HTR-8/SVneo (cell line): Measurements from ENCODE around the gene MOB3C.

Experiments used
- DNase-seq: peaks from one replicate; pipeline ENCODE4 v3.0.0; 2011; ENCODE audit warnings: low spot score, mixed read lengths; ENCODE audit not compliant: insufficient read length
- FAIRE-seq: peaks from 2 replicates; lab custom pipeline; 2011; peaks lifted over from hg19 to GRCh38; lab: Jason Lieb, UNC

Gene MOB3C

DNA sequence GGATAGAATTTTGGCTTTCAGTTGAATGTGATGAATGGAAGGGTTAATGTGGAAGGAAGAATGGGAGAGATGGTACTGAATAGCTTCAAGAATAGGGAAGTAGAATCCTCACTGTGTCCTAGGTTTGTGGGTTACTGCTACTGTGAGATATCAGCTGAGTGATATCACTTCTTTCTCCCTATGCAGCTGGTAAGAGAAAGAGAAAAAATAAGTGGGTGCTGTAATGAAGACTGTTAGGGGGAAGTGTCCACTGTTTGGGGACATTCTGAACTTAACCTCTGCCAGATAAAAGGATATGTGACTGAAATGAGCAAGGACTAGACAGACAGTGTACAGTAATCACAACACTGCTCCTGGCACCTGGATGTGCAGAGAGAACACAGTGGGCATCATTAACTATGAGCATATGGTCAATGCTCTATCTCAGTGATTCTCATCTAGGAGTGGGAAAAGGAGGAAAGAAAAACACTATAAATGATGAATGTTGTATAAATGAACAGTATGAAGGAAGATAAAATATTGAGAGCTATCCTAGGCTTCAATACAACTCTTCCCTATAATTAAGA is 25.6 kb upstream of the MOB3C start:
- DNase-seq (no peak), FAIRE-seq (peak; percentile 9)

DNA sequence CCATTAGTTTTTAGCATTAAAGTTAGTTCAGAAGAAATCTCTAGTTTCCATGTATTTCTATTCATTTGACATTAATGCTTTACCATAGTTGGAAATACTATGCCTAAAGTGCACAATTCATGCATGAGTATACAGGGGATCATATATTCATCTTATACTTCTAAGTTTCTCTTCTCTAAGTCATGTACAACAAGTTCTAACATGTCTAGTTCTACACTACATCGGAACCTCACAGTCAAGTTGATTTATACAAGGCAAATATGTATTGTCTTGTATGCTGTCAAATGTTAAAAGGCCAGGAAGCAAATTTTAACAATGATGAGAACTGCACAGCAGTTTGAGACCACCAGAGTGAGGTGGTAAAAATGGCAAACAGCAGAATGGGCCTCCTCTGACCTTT is 22.9 kb upstream of the MOB3C start:
- FAIRE-seq (no peak), DNase-seq (no peak)

DNA sequence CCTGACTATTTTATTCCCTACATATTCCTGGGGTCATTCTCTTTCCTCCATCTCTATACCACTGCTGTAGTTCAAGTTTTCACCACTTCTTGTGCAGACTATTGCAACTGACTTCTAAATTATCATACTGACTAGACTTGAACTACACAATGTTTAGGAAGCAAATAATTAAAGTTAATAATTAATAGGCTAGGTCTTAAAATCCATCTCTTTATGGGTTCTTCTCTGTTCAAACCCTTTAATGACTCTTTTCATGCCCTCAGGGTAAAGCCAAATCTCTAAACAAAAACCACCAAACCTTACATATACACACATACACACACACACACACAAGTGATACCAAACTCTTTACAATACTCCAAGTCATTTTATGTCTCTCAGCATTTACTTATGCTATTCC is 22.3 kb upstream of the MOB3C start:
- FAIRE-seq, result no peak
- DNase-seq, result no peak

DNA sequence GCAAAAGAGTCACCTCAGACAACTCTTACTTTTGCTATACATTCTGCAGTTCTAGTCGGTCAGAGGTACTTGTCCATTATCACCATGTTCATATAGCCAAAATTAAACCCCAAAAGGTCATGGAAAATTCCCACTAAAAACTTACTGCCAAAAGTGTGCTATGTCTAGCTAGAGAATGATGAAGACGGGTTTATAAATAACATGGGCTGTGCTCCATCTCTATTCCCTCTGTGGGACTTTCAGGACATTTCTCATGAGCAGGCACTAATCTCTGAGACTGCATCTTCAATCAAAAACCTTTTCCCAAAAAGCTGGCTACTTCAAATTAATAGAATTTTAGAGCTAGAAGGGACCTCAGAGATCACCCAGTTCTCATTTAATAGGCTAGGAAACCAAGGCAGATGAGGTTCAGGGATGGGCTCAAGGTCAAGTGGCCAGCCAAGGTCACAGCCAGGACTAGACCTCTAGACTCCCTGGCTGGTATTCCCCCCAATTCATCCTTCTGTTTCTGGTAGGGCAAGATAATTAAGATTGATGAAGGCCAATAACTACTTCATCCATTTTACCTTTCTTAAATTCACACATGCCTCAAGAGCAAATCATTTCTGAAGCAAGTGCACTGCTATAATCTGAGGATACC is 21.0 kb upstream of the MOB3C start:
- FAIRE-seq, result no peak

DNA sequence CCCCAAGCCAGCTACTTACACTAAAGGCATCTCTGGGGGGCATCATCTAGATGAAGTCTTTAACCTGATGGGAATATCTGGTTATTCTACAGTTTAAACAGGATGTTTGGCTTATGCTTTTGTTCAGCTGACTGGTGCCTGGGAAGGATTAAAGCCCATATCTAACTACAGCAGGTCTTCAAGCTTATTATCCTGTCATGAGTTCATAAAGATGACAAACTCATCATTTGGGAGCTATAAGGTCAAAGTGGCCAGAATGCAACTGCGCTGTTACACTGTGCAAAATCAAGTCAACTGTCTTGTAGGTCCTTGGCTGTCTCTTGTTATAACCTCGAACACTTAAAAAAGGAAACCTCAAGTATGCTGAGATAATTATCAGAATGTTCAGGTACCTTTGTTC is 18.6 kb upstream of the MOB3C start:
- DNase-seq, result no peak
- no peak for FAIRE-seq

More for the DNA sequence above, 21.0 kb upstream of the MOB3C start:
- no peak for DNase-seq

DNA sequence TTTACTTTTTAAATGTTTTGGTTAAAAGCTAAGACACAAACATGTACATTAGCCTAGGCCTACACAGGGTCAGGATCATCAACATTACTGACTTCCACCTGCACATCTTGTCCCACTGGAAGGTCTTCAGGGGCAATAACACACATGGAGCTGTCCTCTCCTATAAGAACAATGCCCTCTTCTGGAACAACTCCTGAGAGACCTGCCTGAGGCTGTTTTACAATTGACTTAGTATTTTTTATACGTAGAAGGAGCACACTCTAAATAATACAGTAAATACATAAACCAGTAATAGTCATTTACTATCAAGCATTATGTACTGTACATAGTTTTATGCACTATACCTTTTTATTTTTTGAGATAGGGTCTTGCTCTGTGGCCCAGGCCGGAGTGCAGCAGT is 14.1 kb upstream of the MOB3C start:
- no peak for FAIRE-seq
- no peak for DNase-seq

DNA sequence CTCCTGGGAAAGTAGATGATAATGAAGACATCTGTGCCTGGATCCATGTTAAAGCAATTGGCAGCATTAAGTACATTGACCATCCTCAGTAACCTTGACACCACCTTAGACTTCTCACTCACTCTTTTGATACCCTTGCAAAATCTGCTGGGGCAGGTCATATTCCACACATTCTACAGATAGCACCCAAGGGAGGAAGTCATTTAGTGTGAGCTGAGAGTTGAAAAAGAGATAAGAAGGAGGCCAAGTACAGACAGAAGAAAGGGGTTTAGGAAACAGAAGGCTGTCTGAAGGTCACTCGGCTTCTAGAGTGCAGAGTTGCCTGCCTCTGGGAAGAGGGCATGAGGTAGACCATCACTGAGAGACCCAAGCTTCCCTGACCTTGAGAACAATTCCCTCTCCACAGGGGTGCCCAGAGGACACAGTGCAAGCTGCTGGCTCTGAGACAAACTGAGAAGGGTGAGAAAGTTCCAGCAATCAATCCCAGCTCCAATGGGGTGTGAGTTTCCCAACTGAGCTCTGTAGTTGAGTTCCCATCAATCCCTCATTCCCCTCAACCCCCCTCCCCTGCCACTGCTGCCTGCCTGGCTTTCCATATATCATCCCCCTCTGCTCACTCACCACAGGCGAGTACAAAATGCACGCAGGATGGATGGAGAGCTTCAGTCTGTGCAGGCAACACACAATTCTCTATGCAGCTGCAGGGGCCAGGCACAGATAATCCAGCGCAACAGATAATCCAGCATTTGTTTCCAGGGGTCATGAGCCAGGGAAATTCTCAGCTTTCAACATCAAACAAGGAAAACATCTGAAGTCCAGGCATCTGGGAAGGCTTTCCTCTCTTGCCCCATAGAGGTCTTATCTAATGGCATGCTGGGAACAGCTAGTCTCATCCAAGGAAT is 7.4 kb upstream of the MOB3C start:
- FAIRE-seq (no peak), DNase-seq (no peak)

DNA sequence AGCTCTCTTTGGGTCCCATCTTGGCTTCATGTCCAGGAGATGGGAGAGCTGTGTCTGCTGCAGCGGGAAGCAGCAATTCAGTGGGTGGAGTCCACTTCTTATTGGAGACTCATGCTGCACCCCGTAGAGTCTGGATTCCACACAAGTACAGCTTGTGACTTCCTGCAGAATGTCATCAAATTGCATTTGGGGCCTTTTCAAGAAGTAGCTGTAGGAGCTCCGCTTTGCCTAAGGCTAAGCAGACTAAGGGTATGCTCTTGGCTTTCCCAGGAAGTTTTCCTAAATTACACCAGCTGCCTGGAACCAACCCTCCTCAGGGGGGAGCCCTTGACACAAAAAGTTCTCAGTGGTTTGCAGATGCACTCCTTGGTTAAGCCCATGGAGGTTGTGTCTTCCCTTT is 5.7 kb upstream of the MOB3C start:
- DNase-seq, result peak; percentile 40
- FAIRE-seq, result no peak

DNA sequence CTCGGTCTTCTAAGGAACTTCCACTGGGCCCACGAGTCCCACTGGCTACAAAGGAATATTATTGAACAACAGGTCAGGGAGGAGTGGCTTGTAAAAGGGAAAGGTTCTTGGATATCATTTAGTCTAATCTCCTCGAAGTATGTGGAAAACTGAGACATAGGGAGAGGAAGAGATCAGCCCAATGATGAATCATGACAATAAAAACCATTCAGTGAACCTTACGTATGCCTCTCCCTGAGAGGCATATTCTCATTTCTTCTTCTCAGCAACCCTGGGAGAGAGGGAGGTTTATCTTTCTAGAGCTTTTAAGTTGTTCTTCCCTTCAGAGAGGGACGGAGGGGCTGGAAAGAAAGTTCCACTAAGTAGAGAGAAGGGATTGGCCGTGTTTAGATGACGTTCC is 5.3 kb upstream of the MOB3C start:
- no peak for FAIRE-seq

DNA sequence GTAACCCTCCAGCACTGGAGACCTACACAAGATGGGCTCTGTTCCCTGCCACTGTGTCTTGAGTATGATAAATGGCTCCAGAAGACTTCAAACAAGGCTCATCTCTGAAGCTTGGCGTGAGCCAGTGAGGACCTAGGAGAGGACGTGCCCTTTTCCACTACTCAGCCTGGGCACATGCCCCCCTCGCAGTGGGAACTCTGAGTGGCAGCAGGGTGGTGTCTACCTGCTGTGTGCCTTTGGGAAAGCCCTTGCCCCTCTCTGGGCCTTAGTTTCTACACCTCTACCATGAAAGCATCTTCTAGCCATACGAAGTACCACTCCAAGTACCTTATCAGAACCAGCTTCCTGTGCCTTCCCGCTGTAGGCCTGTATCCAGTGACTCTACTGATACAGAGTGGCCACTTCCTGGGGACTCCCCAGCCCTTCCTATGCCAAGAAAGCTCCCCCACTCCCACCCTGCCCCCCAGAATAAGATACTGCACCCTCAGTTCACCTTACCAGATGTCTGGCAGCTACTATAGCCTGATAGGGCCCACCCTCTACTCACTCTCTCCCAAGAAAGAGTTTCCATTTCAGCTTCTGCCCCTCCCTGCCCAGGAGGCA is 3.1 kb upstream of the MOB3C start:
- DNase-seq (no peak), FAIRE-seq (no peak)

More for the DNA sequence above, 5.3 kb upstream of the MOB3C start:
- DNase-seq, result no peak

DNA sequence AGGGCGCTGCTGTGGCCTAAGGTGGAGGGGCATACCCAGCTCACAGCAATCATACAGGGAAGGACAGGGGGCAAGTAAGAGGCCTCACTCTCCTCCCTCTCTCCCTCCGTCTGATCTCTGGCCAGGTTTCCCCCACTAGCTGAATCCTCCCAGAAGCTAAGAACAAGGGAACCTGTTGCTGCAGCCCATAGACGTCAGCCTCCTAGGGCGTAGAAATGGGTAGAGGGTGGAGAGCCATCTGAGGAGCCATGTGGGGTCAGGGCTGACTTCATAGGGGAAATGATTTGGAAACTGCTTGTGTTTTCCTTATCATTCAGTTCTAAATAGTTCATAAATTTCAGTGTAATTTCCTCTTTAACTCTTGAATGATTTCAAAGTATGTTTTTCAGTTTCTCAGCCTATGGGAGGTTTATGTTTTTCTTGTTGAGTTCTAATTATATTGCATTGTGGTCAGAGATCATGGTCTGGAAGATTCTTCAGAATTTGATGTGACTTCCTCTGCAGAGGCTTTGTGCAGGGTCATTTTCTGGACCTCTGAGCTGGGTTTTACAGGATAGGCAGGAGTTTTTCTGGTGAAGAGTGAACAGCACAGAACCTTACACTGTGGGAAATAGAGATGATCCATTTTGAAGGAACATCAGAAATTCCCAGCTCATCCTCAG is 2.3 kb upstream of the MOB3C start:
- FAIRE-seq (no peak), DNase-seq (no peak)

DNA sequence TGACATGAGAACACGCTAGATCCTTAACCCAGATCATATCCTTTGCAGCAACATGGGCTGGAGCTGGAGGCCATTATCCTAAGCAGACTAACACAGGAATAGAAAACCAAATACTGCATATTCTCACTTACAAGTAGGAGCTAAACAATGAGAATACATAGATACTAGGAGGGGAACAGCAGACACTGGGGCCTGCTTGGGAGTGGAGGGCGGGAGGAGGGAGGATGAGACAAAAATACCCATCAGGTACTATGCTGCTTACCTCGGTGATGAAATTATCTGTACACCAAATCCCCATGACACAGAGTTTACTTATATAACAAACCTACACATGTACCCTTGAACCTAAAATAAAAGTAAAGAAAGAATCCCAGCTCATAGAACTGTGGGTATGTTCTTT is 1.2 kb upstream of the MOB3C start:
- FAIRE-seq, result no peak
- DNase-seq, result no peak

DNA sequence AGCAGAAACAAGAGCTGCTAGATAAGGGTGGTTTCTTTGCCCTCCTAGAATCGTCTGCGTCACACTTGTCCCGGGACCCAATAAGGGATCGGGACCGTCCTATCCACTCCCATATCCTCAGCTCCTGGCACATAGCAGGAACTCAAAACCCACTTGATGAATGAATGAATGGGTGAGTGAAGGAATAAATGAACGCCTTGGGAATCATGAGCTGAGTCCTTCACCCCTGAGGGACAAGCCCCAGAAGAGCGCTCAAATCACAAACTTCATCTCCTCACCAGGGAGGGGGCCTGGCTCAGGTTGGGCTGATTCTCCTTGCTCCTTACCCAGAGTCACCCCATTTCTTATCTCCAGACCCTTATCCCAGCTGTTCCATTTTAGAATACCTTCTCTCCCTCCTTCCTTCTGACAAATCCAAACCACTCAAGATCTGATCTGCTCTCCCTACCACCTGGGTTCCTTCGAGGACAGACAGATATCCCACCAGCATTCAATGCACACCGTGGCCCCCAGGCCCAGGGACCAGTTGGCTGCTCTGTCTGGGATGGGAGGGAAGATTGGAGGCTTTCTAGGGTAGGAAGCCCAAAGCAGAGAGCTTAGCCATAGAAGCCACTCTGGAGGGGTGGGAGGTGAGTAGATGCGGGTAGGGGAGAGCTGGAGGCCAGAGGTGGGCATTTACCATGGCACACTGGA is 643 bp upstream of the MOB3C start:
- no peak for DNase-seq
- FAIRE-seq, result no peak

DNA sequence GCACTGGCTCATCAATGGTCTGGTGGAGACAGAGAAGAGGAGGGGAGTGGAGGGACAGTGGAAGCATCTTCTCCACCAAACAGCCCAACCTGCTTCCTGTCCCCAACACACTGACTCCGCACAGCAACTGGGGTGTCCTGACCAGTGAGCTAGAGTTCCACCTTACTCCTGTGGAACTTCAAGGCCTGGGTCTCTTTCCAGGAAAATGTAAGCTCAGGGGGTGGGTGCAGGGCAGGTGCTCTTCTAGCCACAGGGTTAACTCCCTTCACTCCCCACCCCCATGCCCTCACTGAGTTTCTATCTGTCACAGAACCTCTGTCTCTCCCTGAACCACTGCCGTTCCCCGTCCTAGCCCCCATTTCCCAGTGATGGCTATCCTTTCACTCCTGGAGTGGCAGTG is 876 bp downstream of the MOB3C start:
- DNase-seq (no peak), FAIRE-seq (no peak)

DNA sequence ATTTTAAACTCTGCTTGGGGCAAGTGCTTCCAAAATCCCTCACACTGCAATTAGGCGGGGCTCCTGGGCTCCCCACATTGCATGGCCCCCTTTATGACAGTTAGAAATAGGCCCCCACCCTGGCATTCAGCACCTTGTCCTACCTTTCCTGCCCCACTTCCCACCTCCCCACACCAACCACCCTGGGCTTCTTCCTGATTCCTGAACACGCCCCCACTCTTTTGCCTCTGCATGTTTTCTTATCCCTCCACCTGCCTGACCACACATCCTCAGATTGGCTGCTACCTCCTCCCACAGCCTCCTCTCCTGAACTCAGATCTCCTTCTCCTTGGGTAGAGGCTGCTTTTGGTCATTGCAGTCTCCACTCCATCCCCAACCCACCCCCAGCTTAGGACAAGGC is 1.5 kb downstream of the MOB3C start:
- no peak for FAIRE-seq
- DNase-seq, result no peak

DNA sequence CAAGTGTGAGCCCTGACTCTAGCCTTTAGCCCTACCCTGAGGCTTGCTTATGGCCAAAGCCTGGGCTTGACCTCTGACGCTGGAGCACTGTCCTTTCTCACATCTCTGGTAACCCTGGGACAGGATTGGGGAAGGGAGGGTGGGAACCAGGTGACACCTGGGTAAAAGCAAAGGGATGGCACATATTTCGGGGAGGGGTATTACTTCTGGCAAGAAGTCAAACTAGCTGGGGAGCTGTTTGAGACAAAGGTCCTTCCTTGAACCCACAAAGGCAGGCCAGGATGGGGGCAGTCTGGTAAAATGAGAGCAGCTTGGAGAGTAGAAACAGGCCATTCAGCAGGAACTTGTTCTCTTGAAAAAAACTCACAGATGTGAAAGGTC is 2.0 kb downstream of the MOB3C start:
- no peak for FAIRE-seq
- no peak for DNase-seq

DNA sequence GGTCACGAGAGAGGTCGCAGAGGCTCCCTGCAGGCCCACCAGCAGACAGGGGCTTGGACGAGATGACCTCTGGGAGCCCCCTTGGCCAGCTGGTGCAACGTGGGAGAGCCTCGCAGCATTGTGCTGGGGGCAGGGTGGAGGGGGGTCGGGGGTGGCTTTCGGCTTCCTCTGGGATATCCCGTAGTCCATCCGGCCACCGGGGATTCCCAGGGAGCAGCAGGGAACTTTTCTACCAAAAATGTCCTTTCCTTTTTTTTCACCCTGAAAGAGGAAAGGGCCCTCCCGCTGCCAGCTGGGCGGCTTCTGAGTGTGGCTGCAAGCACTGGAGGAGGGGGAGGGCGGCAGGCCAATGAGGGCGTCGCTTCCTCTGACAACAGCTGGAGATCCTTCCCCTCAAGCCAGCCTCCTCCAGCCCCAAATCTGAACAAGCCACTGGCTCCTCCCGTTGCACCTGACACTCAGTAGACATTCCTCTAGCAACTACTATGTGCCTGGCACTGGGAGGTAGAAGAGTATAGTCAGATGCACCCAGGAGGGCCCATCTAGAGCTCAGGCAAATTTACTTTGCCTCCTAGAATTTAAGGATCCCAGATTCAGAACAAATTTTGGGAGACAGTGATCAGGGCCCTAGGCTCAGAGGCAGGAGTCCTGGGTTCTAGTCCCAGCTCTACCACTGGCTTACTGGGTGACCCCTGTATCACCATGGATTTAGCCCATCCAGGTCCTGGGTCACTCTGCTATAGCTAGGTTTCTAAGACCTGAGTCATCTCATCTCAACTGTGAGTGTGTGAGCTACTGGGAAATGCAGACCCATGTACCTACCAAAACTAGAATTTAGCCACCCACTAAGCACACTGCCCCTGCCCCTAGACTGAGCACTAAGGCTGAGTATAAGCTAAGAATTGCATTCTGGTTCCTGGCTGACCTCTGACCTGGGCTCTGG is 2.7 kb downstream of the MOB3C start:
- no peak for FAIRE-seq
- DNase-seq, result no peak

DNA sequence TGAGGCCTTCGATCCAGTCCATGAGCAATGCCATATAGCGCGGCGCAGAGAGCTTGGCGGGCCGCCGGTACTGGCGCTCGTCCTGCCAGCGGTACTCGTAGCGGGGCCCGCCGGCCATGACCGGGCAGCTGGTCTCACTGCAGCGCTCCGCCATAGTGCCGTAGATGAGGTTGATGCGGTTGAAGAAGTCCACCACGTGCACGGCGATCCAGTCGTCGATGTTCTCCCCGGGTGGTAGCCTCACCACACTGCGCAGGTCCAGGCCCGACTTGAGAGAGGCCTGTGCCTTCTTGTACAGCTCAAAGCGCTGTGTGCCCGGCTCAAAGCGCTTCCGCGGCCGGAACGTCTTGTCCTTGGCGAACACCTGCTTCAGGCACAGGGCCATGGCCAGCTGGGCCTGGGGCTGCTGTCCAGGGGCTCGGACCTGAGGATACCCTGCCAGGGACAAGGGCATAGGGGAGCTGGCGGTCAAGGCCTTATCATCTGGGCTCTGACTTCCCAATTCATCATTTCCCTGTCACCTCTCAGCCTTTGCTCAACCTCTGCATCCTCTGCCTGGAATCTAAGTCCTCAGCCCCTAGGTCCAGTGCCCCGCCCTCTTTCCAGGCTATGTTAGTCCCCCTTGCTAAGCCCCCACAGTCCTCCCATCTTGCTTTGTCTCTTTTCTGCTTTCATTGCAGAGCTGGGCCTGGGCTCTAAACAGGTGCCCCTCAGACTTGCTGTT is 3.5 kb downstream of the MOB3C start:
- no peak for DNase-seq
- no peak for FAIRE-seq
